Endothelial cell of umbilical vein (primary cell): ENCODE data around the gene PLPPR3. TPM values are rescaled to one million over a fixed set of nuclear protein-coding genes. Genes with fewer than 3 reads are reported as not detected.
"Not testable (repeated sequence)": the region's sequence is repeated elsewhere in the genome, so short reads cannot be mapped to it uniquely, and the experiment has no call there.

ENCODE experiments used
- BruUV-seq: library from RNA; stranded (reverse); fragments of 400-500 nt; replicated peaks from 2 replicates; lab custom pipeline; 2021; lab: Mats Ljungman, UMichigan
- CTCF ChIA-PET: fragments of 300-600, 350-600 bp; sonication (Branson Sonifier 250); formaldehyde crosslinking; loops from one replicate; lab custom pipeline; 2021; ENCODE audit warnings: antibody characterized with exemption, inconsistent platforms; lab: Charles Lee
- POLR2A ChIA-PET: fragments of 300-600, 350-600 bp; sonication (Branson Sonifier 250); formaldehyde crosslinking; loops from one replicate; lab custom pipeline; 2021; ENCODE audit warnings: antibody characterized with exemption, inconsistent platforms; lab: Charles Lee
- DNase-seq: peaks from one replicate; pipeline ENCODE4 v3.0.0-alpha.2; 2011; ENCODE audit warnings: low read depth, low spot score
- FAIRE-seq: peaks from 2 replicates; lab custom pipeline; 2011; peaks lifted over from hg19 to GRCh38; lab: Jason Lieb, UNC
- H2AFZ ChIP-seq: 2 replicates; pipeline ENCODE4 v1.6.0; 2012; ENCODE audit warnings: low read depth, low read length, control low read depth, inconsistent platforms
- H3K27ac ChIP-seq: 2 replicates; pipeline ENCODE4 v1.5.1; 2011; ENCODE audit warnings: low read depth, mild to moderate bottlenecking, control low read depth, low read length, moderate library complexity; ENCODE audit not compliant: insufficient read depth
- H3K27me3 ChIP-seq, 2 experiments: 2 replicates each; pipeline versions ENCODE4 v1.6.0 to v1.6.1; 2011; ENCODE audit warnings: low read length in 2 of 2, mixed read lengths in 1 of 2; ENCODE audit not compliant: control insufficient read depth in 2 of 2, insufficient read depth in 2 of 2
- H3K36me3 ChIP-seq, 2 experiments: 2 replicates in 1 of 2; 3 replicates in 1 of 2; pipeline ENCODE4 v1.5.1; 2011; ENCODE audit warnings: low read length in 2 of 2, mild to moderate bottlenecking in 1 of 2, moderate library complexity in 1 of 2; ENCODE audit not compliant: control insufficient read depth in 2 of 2, insufficient read depth in 2 of 2; ENCODE audit errors: extremely low read depth in 1 of 2
- H3K4me1 ChIP-seq: 3 replicates; pipeline ENCODE4 v1.5.1; 2011; ENCODE audit warnings: mild to moderate bottlenecking, low read length; ENCODE audit not compliant: control insufficient read depth, insufficient read depth; ENCODE audit errors: extremely low read depth
- H3K4me2 ChIP-seq: 2 replicates; pipeline ENCODE4 v1.6.1; 2011; ENCODE audit warnings: low read length, control low read depth, mixed read lengths; ENCODE audit not compliant: insufficient read depth
- H3K4me3 ChIP-seq, 3 experiments: fragments of 200-600 bp in 1 of 3; sonication (generic), shearing (Covaris generic) in 1 of 3; replicated peaks in 1 of 3; 2 replicates each; pipeline ENCODE4 v1.5.1; 2011 to 2016; ENCODE audit warnings: control low read depth in 3 of 3, low read length in 3 of 3, mild to moderate bottlenecking in 2 of 3, inconsistent platforms in 1 of 3, low read depth in 1 of 3, moderate library complexity in 1 of 3; ENCODE audit not compliant: insufficient read depth in 1 of 3
- H3K79me2 ChIP-seq: 2 replicates; pipeline ENCODE4 v1.6.0; 2012; ENCODE audit warnings: low read length, inconsistent platforms; ENCODE audit not compliant: control insufficient read depth, insufficient read depth
- H3K9ac ChIP-seq: replicated peaks from 2 replicates; pipeline ENCODE3; 2011; ENCODE audit warnings: low read length, control low read depth; ENCODE audit not compliant: insufficient read depth; ENCODE audit errors: extremely low read depth
- H3K9me1 ChIP-seq: replicated peaks from 3 replicates; pipeline ENCODE4 v1.6.0; 2011; ENCODE audit warnings: mild to moderate bottlenecking, low read length; ENCODE audit not compliant: control insufficient read depth, insufficient read depth; ENCODE audit errors: extremely low read depth
- H3K9me3 ChIP-seq: replicated peaks from 2 replicates; pipeline ENCODE4 v1.5.1; 2012; ENCODE audit warnings: low read length, inconsistent platforms; ENCODE audit not compliant: control insufficient read depth, insufficient read depth
- H4K20me1 ChIP-seq: replicated peaks from 2 replicates; pipeline ENCODE3; 2011; ENCODE audit warnings: mild to moderate bottlenecking, low read length; ENCODE audit not compliant: control insufficient read depth, insufficient read depth; ENCODE audit errors: extremely low read depth
- EZH2 ChIP-seq: IDR thresholded peaks from 2 replicates; pipeline ENCODE4 v1.6.1; 2012; ENCODE audit warnings: borderline replicate concordance, low read depth, mild to moderate bottlenecking, moderate library complexity, low read length, inconsistent platforms; ENCODE audit not compliant: severe bottlenecking
- FOS ChIP-seq: IDR thresholded peaks from 2 replicates; pipeline ENCODE4 v1.6.1; 2011; ENCODE audit warnings: mild to moderate bottlenecking, low read length, moderate library complexity, borderline replicate concordance; ENCODE audit not compliant: insufficient read depth
- GATA2 ChIP-seq: IDR thresholded peaks from 2 replicates; pipeline ENCODE4 v1.7.0; 2011; ENCODE audit warnings: low read depth, mild to moderate bottlenecking, moderate library complexity, mixed read lengths, low read length; ENCODE audit not compliant: insufficient read length, insufficient read depth
- MYC ChIP-seq: IDR thresholded peaks from one replicate; pipeline ENCODE4 v1.6.1; 2011; ENCODE audit warnings: mild to moderate bottlenecking, low read depth, low read length
- POLR2AphosphoS5 ChIP-seq: IDR thresholded peaks from 2 replicates; pipeline ENCODE4 v1.6.1; 2012; ENCODE audit warnings: low read depth, mild to moderate bottlenecking, control low read depth, low read length, moderate library complexity; ENCODE audit not compliant: insufficient read depth
- dilution Hi-C: fragments of 300-500 bp; cut with MboI; formaldehyde crosslinking; loops from one replicate; pipeline ENCODE4 v1.15.0; 2019; ENCODE audit warnings: low sequenced_read_pairs; ENCODE audit not compliant: extremely low pct_ligation_motif_present
- intact Hi-C: fragments of 100-400 bp; cut with micrococcal nuclease; formaldehyde crosslinking; loops from one replicate; pipeline ENCODE4 v1.10.0; 2022
- polyA plus RNA-seq, 4 experiments: library from polyadenylated mRNA; depleted of rRNA in 3 of 4; stranded (reverse) in 3 of 4; unstranded in 1 of 4; fragments of >200 nt; gene quantifications; 2 replicates each; pipeline versions ENCODE4 v1.2.1 to v1.2.3, GENCODE V29; 2011 to 2012; ENCODE audit warnings: missing spikeins in 1 of 4
- total RNA-seq: library from RNA; stranded (reverse); gene quantifications from 2 replicates; pipeline ENCODE4 v1.2.3, GENCODE V29; 2021

PLPPR3 gene
- total and polyA plus RNA-seq, 2 donors (not counting 3 experiments of a cell fraction or from before 2014, with no cell fraction given) = 1.1 to 1.2 TPM

GRCh38 chr19:821231-821824 is 427 bp downstream of the PLPPR3 start:
- intact Hi-C loops (no loop called here), dilution Hi-C loops (no loop called here)
- Histone ChIP-seq H3K4me1 (no peaks in the 10 kb centered on the region), H3K9me1 (no peaks in the 10 kb centered on the region), H3K36me3 (no peaks in the 10 kb centered on the region), H3K9ac (no peak overlapping the region), H3K27me3 (no peaks in the 10 kb centered on the region), H3K4me3 (peak overlapping the region in 1 of 3 experiments; percentile 21), H4K20me1 (no peaks in the 10 kb centered on the region), H3K27ac (no peak overlapping the region), H3K4me2 (no peak overlapping the region), H2AFZ (no peak overlapping the region), H3K79me2 (no peaks in the 10 kb centered on the region), H3K9me3 (no peaks in the 10 kb centered on the region)
- FAIRE-seq (no peak), DNase-seq (no peak)
- CTCF ChIA-PET = no interaction called here
- TF ChIP-seq POLR2AphosphoS5 (no peak), GATA2 (no peak), FOS (no peak), EZH2 (peak; percentile 50), MYC (no peak)
- POLR2A ChIA-PET = no interaction called here
- BruUV-seq = no TSS peak

GRCh38 chr19:820212-820611 is 1.5 kb downstream of the PLPPR3 start:
- H3K9ac ChIP-seq, H3K79me2 ChIP-seq, FAIRE-seq, H3K4me3 ChIP-seq, POLR2A ChIA-PET, H3K36me3 ChIP-seq, H3K4me1 ChIP-seq, BruUV-seq, H3K27ac ChIP-seq, intact Hi-C loops, H2AFZ ChIP-seq, H4K20me1 ChIP-seq, H3K9me3 ChIP-seq, dilution Hi-C loops, H3K27me3 ChIP-seq, H3K9me1 ChIP-seq, H3K4me2 ChIP-seq, DNase-seq: not testable (repeated sequence)
- CTCF ChIA-PET = interaction anchor here (1.8 kb wide), 1 partner anchor 36 kb away, joined by 4 read pairs; no protein-coding TSS in a partner anchor
